ENCODE data around the gene RPL28.

RPL28 gene

DNA sequence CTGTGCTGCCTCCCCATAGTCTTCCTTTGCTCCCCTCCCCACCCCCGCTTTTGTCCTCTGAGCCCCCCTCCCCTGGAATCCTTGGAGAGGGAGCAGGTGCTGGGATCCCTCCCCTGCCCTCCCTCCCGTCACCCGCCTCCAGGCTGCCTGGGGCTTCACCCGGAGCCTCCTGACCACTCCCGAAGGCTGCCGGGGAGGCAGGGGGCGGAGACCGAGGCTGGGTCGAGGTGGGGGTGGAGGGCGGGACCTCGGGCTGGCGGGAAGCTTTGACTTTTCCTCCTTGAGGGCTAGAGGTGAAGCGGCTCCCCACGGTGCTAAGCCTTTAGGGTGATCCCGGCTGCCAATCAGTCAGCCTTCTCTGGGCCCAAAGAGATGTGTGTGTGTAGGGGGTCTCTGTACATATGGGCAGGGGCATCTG is 44.6 kb upstream of the RPL28 start:
- peaks cover 34% of the 10 kb centered on the region for H3K4me1 Mint-ChIP-seq
- no peaks in the 10 kb centered on the region for H3K9me3 Mint-ChIP-seq
- peaks cover 8% of the 10 kb centered on the region for H3K27me3 Mint-ChIP-seq (ENCODE audit: low read depth, poor library complexity)
- TF ChIP-seq, protein P1, sequence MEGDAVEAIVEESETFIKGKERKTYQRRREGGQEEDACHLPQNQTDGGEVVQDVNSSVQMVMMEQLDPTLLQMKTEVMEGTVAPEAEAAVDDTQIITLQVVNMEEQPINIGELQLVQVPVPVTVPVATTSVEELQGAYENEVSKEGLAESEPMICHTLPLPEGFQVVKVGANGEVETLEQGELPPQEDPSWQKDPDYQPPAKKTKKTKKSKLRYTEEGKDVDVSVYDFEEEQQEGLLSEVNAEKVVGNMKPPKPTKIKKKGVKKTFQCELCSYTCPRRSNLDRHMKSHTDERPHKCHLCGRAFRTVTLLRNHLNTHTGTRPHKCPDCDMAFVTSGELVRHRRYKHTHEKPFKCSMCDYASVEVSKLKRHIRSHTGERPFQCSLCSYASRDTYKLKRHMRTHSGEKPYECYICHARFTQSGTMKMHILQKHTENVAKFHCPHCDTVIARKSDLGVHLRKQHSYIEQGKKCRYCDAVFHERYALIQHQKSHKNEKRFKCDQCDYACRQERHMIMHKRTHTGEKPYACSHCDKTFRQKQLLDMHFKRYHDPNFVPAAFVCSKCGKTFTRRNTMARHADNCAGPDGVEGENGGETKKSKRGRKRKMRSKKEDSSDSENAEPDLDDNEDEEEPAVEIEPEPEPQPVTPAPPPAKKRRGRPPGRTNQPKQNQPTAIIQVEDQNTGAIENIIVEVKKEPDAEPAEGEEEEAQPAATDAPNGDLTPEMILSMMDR (IDR thresholded peaks at IDR 0.05), result no peak
- DNase-seq, result peak; percentile 83
- H3K36me3 Mint-ChIP-seq (ENCODE audit: low read depth), result peaks cover 29% of the 10 kb centered on the region
- H3K4me3 Mint-ChIP-seq, result peak overlapping the region; percentile 96
- no peak overlapping the region for H3K27ac Mint-ChIP-seq

DNA sequence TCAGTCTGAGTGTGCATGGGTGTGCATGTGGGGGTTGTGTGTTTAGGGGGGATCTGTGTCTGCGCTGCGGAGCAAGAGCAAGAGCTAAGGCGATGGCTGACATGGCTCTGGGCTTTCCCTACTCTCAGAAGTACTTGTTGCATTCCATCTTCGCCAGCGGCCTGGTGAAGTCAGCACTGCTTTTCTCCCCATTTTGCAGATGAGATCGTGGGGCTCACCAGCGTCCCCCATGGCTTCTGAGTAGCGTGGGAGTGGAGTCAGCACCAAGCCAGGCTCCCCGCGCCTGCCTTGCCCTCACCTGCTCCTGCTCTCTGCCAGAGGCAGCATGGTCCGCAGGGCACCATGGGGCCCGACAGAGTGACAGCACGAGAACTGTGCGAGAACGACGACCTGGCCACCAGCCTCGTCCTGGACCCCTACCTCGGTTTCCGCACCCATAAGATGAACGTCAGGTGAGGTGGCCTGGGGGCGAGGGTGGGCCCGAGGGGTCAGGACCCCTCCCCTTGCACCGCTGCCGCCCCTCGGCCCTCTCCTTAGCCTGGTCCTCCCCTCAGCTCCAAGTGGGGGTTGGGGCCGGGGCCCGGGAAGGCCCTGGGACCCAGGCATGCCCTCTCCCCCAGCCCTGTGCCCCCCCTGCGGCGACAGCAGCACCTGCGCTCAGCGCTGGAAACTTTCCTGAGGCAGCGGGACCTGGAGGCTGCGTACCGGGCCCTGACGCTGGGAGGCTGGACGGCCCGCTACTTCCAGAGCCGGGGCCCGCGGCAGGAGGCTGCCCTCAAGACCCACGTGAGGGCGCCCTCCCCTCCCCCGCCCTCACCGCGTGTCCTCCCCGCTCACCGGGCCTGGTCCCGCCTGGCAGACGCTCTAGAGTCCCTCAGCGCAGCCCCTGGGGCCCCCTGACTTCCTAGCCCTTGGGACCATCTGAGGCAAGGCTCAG is 43.9 kb upstream of the RPL28 start:
- H3K4me3 Mint-ChIP-seq, result peak overlapping the region; percentile 96
- peaks cover 8% of the 10 kb centered on the region for H3K27me3 Mint-ChIP-seq (ENCODE audit: low read depth, poor library complexity)
- no peaks in the 10 kb centered on the region for H3K9me3 Mint-ChIP-seq
- H3K4me1 Mint-ChIP-seq, result peaks cover 34% of the 10 kb centered on the region
- TF ChIP-seq, protein P1 (IDR thresholded peaks at IDR 0.05), result no peak
- H3K27ac Mint-ChIP-seq, result no peak overlapping the region
- peaks cover 29% of the 10 kb centered on the region for H3K36me3 Mint-ChIP-seq (ENCODE audit: low read depth)
- no peak for DNase-seq

DNA sequence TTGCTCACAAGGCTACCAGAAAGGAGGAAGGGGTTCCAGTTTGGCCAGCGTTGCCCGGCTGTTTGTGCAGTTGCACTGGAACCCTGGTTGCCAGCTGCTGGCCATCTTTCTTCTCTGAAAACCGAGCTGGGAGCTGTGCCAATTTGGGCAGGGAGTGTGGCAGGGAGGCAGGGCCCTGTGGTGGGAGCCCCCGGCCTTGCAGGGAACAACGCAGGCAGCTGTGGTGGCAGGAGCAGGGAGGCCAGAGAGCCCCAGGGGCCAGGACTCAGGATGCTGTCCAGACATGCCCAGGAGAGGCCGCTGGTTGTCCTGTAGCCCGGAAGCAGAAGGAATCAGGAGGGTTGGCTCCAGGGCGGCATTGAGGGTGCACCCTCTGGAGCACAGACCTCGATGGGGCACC is 41.3 kb upstream of the RPL28 start:
- H3K27me3 Mint-ChIP-seq (ENCODE audit: low read depth, poor library complexity), result no peaks in the 10 kb centered on the region
- TF ChIP-seq, protein P1 (IDR thresholded peaks at IDR 0.05), result no peak
- no peak overlapping the region for H3K27ac Mint-ChIP-seq
- peaks cover 44% of the 10 kb centered on the region for H3K4me1 Mint-ChIP-seq
- peaks cover 29% of the 10 kb centered on the region for H3K36me3 Mint-ChIP-seq (ENCODE audit: low read depth)
- H3K4me3 Mint-ChIP-seq, result no peak overlapping the region
- no peak for DNase-seq
- no peaks in the 10 kb centered on the region for H3K9me3 Mint-ChIP-seq

DNA sequence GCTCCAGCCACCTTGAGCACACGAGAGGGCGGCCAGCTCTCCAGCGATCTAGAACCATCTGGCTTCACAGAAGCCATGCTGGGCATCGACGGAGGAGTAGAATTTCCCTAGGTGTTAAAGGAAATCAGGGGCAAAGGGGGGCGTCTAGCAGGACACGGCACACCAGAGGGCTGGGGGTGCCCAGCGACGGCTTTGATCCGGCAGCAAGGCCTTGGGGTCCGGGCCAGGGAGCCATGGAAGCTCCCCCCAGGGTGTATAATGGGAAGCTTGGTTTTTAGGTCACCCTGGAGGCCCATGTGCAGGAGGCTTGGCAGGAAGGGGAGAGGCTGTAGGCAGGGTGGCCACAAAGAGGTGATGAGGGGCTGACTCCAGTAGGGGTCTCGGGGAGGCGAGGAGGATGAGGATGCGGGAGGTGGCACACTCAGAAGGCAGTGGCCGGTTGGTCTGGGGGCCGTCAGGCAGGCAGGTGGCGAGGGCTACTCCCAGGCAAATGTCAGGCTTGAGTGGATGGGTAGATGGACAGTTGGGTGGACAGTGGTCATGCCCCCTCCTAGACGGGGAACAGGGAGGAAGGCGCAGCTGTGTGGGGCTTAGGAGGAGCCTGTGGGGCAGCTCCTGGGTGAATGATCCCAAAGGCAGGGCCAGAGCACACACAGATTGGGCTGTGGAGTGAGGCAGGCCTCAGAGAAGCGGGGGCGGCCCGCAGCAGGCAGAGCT is 40.5 kb upstream of the RPL28 start:
- DNase-seq, result no peak
- Mint-ChIP-seq H3K4me1 (peaks cover 46% of the 10 kb centered on the region), H3K9me3 (no peaks in the 10 kb centered on the region), H3K4me3 (no peak overlapping the region), H3K27ac (peak overlapping the region; percentile 34), H3K36me3 (ENCODE audit: low read depth) (peaks cover 29% of the 10 kb centered on the region), H3K27me3 (ENCODE audit: low read depth, poor library complexity) (no peaks in the 10 kb centered on the region)
- TF ChIP-seq, protein P1 (IDR thresholded peaks at IDR 0.05), result no peak

DNA sequence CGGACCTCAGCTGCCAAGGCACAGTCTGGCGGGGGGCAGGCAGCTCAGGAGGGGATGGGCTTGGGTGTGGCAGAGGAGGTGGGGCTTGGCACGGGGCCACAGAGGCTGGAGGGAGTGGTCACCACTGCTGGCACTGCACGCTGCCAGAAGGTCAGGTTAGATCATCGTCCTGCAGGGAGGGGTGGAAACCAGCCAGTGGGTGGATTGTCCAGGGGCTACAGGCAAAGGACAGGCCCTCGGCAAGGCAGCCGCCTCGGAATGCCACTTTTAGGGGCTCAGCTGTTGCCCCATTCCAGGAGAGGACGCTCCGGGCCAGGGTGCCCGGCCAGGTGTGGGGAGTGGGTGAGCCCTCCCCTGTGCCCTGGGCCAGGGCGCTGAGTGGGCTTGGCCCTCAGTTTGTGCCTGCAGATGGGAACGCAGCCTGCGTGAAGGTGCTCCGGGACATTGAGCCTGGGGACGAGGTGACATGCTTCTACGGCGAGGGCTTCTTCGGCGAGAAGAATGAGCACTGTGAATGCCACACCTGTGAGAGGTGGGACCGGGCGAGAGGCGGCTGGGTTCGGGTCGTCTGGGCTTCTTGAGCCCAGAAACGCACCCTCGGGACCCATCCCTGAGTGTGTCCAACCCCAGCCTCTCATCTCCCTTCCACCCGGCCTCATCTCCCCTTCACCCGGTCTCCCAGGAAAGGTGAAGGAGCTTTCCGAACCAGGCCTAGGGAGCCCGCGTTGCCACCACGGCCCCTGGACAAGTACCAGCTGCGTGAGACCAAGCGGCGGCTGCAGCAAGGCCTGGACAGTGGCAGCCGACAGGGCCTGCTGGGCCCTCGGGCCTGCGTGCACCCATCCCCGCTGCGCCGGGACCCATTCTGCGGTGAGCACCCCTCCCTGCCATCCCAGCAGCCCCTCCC is 39.7 kb upstream of the RPL28 start:
- Mint-ChIP-seq H3K4me3 (no peak overlapping the region), H3K4me1 (peaks cover 50% of the 10 kb centered on the region), H3K36me3 (ENCODE audit: low read depth) (peaks cover 29% of the 10 kb centered on the region), H3K27me3 (ENCODE audit: low read depth, poor library complexity) (peaks cover 6% of the 10 kb centered on the region), H3K27ac (no peak overlapping the region), H3K9me3 (no peaks in the 10 kb centered on the region)
- DNase-seq, result no peak
- TF ChIP-seq, protein P1 (IDR thresholded peaks at IDR 0.05), result no peak
